BLaER1 treated with 17β-estradiol and CSF1 and Interleukin-3, amounts not matched to agents 10 nM and 100 nM (cell line): ENCODE results near the gene ST14.

ENCODE experiments used
- H3K27ac ChIP-seq, 11 experiments: shearing (Covaris generic); formaldehyde crosslinking; 2 replicates each; pipeline ENCODE4 v1.8.1; 2022
- H3K27me3 ChIP-seq, 11 experiments: shearing (Covaris generic); formaldehyde crosslinking; 2 replicates each; pipeline ENCODE4 v1.8.1; 2022
- H3K36me3 ChIP-seq, 11 experiments: shearing (Covaris generic); formaldehyde crosslinking; 2 replicates each; pipeline ENCODE4 v1.8.1; 2022
- H3K4me1 ChIP-seq, 10 experiments: shearing (Covaris generic); formaldehyde crosslinking; 2 replicates each; pipeline ENCODE4 v1.8.1; 2022
- H3K4me2 ChIP-seq, 11 experiments: shearing (Covaris generic); formaldehyde crosslinking; 2 replicates each; pipeline ENCODE4 v1.8.1; 2022
- H3K4me3 ChIP-seq, 10 experiments: shearing (Covaris generic); formaldehyde crosslinking; 2 replicates each; pipeline ENCODE4 v1.8.1; 2022
- H3K9ac ChIP-seq, 11 experiments: shearing (Covaris generic); formaldehyde crosslinking; 2 replicates each; pipeline ENCODE4 v1.8.1; 2022
- H3K9me3 ChIP-seq, 11 experiments: shearing (Covaris generic); formaldehyde crosslinking; replicated peaks in 1 of 11; 2 replicates each; pipeline ENCODE4 v1.8.1; 2022
- H4K20me1 ChIP-seq, 11 experiments: shearing (Covaris generic); formaldehyde crosslinking; 2 replicates each; pipeline ENCODE4 v1.8.1; 2022
- Cebpa-rat ChIP-seq, 11 experiments: shearing (Covaris generic); IDR thresholded peaks; 2 replicates each; pipeline ENCODE4 v1.8.1; 2022

ST14 gene

DNA sequence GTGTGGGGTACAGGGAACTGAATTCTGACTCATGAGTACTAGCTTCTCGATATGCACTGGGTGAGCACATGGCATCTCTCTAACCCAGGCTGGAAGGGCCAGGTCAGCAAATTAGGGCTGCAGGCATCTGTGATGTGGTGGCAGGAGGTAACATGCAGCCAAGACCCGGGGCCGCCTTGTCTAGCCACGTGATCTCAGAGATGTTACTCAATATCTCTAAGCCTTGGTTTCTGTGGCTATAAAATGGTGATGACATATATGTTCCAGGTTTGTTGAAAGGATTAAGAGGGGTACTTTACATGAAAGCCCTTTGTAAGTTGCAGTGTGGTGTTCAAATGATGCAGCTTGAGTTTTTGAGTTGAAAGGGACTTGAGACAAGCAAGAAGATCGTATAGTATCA is 3.2 kb downstream of the ST14 start:
- no peak overlapping the region for H3K4me3 ChIP-seq
- H4K20me1 ChIP-seq = no peaks in the 10 kb centered on the region; a peak in 2 of 22 replicates
- peak overlapping the region in 9 of 11 experiments; percentile 77 to 91 (median 85); a peak in 17 of 22 replicates for H3K27ac ChIP-seq
- no peaks in the 10 kb centered on the region for H3K36me3 ChIP-seq
- peaks cover 0 to 12% (median 0%) of the 10 kb centered on the region in 11 experiments; a peak in 8 of 22 replicates for H3K9me3 ChIP-seq
- H3K9ac ChIP-seq = peak overlapping the region in 7 of 11 experiments; percentile 28 to 76 (median 63); a peak in 7 of 22 replicates
- TF ChIP-seq Cebpa-rat (IDR thresholded peaks at IDR 0.05) = no peak; a peak in 1 of 22 replicates
- peaks cover 39 to 86% (median 81%) of the 10 kb centered on the region in 10 experiments for H3K4me1 ChIP-seq
- H3K4me2 ChIP-seq = peak overlapping the region; percentile 55 to 93 (median 87); a peak in 20 of 22 replicates
- H3K27me3 ChIP-seq = peaks cover 42 to 50% (median 47%) of the 10 kb centered on the region in 11 experiments

DNA sequence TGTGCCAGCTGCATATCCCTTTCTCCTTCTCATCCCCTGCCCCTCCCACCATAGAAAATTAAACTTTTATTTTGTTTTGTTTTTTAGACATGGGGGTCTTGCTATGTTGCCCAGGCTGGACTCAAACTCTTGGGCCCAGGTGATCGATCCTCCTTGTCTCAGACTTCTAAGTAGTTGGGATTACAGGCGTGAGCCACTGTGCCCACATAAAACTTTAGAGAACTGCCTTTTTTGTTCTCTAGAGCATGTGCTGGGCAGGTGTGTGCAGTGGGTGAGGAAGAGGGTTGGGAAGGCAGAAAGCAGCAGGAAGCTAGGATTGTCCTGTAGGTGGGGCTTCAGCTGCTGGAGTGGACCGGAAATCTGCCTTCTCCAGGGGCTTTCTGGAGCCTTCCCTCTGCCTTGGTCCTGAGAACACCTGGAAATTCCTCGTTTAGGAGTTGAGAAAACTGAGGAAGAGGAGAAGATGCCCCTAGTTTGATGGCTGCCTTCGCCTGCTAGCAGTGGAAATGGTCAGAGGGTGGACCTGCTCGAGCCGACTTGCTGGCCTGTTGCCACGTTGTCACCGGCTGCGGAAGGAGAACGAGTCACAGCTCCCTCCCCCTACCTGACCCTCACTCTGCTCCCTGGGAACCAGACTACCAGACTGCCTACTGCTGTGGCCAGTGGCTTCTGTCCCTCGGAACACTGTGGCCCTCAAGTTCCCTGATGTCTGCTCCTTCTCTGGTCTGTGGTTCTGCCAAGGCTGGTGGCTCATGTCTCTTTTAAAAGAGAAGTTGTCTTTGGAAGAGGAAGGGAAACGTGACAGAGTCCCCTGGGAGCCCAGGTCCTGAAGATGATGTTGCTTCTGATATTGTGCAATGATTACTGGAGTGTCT is 4.0 kb downstream of the ST14 start:
- H4K20me1 ChIP-seq = no peaks in the 10 kb centered on the region; a peak in 2 of 22 replicates
- peak overlapping the region in 4 of 10 experiments; percentile 7 to 31 (median 12); a peak in 3 of 20 replicates for H3K4me3 ChIP-seq
- no peaks in the 10 kb centered on the region for H3K36me3 ChIP-seq
- H3K4me1 ChIP-seq = peaks cover 41 to 94% (median 89%) of the 10 kb centered on the region in 10 experiments
- peak overlapping the region; percentile 55 to 93 (median 87) for H3K4me2 ChIP-seq
- peak overlapping the region in 9 of 11 experiments; percentile 45 to 76 (median 70); a peak in 16 of 22 replicates for H3K9ac ChIP-seq
- H3K9me3 ChIP-seq = peaks cover 0 to 12% (median 0%) of the 10 kb centered on the region in 11 experiments; a peak in 8 of 22 replicates
- peaks cover 34 to 41% (median 39%) of the 10 kb centered on the region in 11 experiments for H3K27me3 ChIP-seq
- peak overlapping the region in 10 of 11 experiments; percentile 39 to 91 (median 83); a peak in 20 of 22 replicates for H3K27ac ChIP-seq
- TF ChIP-seq Cebpa-rat (IDR thresholded peaks at IDR 0.05) = peak in 10 of 11 experiments; percentile 80 to 99 (median 96)

DNA sequence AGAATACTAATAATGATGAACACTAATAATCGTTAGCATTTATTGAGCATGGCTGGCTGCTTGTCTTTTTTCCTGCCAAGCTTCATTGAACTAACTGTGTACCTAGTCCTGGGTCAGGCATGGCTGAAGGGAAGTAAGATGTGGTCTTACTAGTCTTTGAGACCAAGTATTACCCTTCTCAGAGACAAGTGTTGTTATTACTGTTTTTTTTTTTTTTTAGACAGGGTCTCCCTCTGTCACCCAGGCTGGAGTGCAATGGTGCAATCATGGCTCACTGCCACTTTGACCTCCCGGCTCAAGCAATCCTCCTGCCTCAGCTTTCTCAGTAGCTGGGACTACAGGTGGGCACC is 4.6 kb downstream of the ST14 start:
- H3K4me1 ChIP-seq = peaks cover 43 to 95% (median 91%) of the 10 kb centered on the region in 10 experiments
- H3K27me3 ChIP-seq = peaks cover 28 to 35% (median 33%) of the 10 kb centered on the region in 11 experiments
- peak overlapping the region; percentile 55 to 93 (median 87) for H3K4me2 ChIP-seq
- H3K9ac ChIP-seq = peak overlapping the region in 9 of 11 experiments; percentile 31 to 76 (median 59); a peak in 14 of 22 replicates
- no peaks in the 10 kb centered on the region; a peak in 2 of 22 replicates for H4K20me1 ChIP-seq
- peaks cover 0 to 10% (median 0%) of the 10 kb centered on the region in 11 experiments; a peak in 8 of 22 replicates for H3K9me3 ChIP-seq
- peak overlapping the region in 10 of 11 experiments; percentile 23 to 91 (median 83); a peak in 19 of 22 replicates for H3K27ac ChIP-seq
- no peaks in the 10 kb centered on the region for H3K36me3 ChIP-seq
- peak in 3 of 11 experiments; percentile 35 to 95 (median 58); a peak in 5 of 22 replicates for TF ChIP-seq Cebpa-rat (IDR thresholded peaks at IDR 0.05)
- H3K4me3 ChIP-seq = peak overlapping the region in 2 of 10 experiments; percentile 17 to 24; a peak in 2 of 20 replicates

DNA sequence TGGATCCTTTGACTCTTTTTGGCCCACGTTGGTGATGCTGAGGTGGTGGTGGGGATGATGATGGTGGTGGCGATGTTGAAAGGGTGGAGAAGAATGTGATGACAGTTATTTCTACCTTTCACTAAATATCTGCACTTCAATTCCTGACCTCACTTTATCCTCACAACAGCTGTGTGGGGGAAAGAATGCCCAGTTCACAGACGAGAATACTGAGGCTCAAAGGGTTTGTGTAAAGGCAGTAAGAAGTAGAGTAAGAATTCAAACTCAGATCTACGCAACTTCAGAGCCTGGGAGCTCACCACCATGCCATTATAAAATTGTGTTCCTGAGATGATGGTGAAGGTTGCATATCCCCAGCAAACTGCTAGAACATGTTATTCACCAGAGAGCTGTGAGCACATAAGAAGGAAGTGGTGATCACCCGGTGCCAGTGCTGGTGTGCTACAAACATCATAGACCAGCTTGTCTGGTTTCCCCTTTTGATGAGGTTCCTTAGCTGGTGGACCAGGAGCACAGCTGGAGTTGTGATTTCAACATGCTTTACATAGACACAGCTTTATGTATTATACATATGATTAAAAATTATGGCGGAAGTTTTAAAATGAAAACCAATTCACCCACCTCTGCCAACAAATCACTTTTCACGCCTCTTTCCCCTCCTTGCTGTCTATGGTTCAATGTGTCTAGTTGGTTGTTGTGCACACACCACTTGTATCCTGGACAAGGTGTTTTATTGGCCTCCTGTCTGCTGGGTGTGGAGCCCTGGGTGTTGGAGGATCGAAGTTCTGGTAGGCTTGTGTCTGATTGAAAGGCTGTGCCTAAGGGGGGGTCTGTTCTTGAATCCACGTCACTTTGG is 6.2 kb downstream of the ST14 start:
- peak overlapping the region; percentile 51 to 93 (median 86) for H3K4me2 ChIP-seq
- peak overlapping the region in 9 of 11 experiments; percentile 56 to 76 (median 69); a peak in 17 of 22 replicates for H3K9ac ChIP-seq
- no peaks in the 10 kb centered on the region; a peak in 2 of 22 replicates for H4K20me1 ChIP-seq
- TF ChIP-seq Cebpa-rat (IDR thresholded peaks at IDR 0.05) = peak in 4 of 11 experiments; percentile 13 to 65 (median 47); a peak in 4 of 22 replicates
- H3K4me3 ChIP-seq = no peak overlapping the region
- H3K9me3 ChIP-seq = no peaks in the 10 kb centered on the region
- peaks cover 56 to 95% (median 90%) of the 10 kb centered on the region in 10 experiments for H3K4me1 ChIP-seq
- H3K27ac ChIP-seq = peak overlapping the region in 10 of 11 experiments; percentile 41 to 91 (median 83); a peak in 20 of 22 replicates
- H3K27me3 ChIP-seq = peaks cover 12 to 19% (median 16%) of the 10 kb centered on the region in 11 experiments
- no peaks in the 10 kb centered on the region for H3K36me3 ChIP-seq

DNA sequence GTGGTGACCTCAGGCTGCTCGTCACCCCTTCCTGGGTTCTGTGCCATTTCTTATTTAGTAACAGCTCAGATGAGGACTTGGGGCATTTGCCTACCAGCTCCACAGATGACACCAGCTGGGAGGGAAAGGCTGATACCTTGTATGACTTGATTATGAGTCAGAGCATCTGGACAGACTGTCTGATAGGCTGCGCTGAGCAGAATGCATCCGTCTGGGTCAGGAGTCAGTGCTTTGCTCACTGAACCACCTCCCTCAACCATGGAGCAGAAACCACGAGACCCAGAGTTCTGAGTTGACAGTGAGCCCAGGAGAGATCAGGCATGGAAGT is 6.8 kb downstream of the ST14 start:
- Histone ChIP-seq H3K27me3 (peaks cover 7 to 13% (median 10%) of the 10 kb centered on the region in 11 experiments), H3K9ac (peak overlapping the region in 9 of 11 experiments; percentile 56 to 76 (median 69); a peak in 17 of 22 replicates), H3K36me3 (no peaks in the 10 kb centered on the region), H3K4me2 (peak overlapping the region; percentile 51 to 93 (median 86)), H4K20me1 (no peaks in the 10 kb centered on the region; a peak in 1 of 22 replicates), H3K4me1 (peaks cover 58 to 95% (median 88%) of the 10 kb centered on the region in 10 experiments), H3K4me3 (no peak overlapping the region), H3K9me3 (no peaks in the 10 kb centered on the region), H3K27ac (peak overlapping the region in 10 of 11 experiments; percentile 41 to 91 (median 83); a peak in 20 of 22 replicates)
- no peak for TF ChIP-seq Cebpa-rat (IDR thresholded peaks at IDR 0.05)

DNA sequence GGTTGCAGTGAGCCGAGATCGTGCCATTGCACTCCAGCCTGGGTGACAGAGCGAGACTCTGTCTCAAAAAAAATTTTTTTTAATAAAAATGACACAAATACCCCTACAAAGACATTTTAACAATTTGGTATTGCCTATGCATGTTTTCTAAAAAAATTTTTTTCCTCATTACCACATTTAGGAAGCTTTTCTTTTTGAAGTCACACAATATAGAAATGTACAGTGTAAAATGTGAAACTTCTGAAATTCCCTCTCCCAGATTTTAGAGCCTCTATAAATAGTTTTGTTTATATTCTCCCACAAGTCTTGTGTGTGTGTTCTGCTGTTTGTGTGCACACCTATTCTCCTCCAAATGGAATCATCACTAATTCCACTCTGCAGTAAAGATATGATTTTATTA is 7.6 kb downstream of the ST14 start:
- Histone ChIP-seq H4K20me1 (no peaks in the 10 kb centered on the region; a peak in 1 of 22 replicates), H3K9ac (peak overlapping the region in 4 of 11 experiments; percentile 39 to 76 (median 72); a peak in 5 of 22 replicates), H3K27ac (peak overlapping the region in 9 of 11 experiments; percentile 77 to 91 (median 85); a peak in 17 of 22 replicates), H3K4me3 (no peak overlapping the region), H3K4me1 (peaks cover 66 to 95% (median 88%) of the 10 kb centered on the region in 10 experiments), H3K4me2 (peak overlapping the region in 10 of 11 experiments; percentile 36 to 93 (median 86); a peak in 18 of 22 replicates), H3K27me3 (peaks cover 0 to 6% (median 3%) of the 10 kb centered on the region in 11 experiments; a peak in 15 of 22 replicates), H3K9me3 (no peaks in the 10 kb centered on the region), H3K36me3 (no peaks in the 10 kb centered on the region)
- no peak for TF ChIP-seq Cebpa-rat (IDR thresholded peaks at IDR 0.05)

DNA sequence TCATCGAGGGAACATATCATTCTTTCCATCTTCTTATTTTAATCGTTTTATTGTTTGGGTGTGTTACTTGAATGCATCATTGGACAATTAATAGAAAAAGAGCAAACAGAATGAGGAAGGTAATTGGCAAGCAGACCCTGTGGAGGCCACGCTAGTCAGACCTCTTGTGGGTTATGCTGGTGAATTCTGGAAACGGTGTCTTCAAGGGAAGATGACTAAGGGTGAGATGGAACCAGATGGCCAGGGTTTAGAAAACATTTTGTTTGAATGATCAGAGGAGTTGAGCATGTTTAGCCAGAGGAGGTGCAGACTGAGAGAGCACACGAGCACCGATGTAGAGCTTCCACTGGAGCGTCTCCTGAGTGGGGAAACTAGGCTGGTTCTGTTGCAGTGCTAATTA is 8.5 kb downstream of the ST14 start:
- Histone ChIP-seq H3K4me2 (peak overlapping the region in 9 of 11 experiments; percentile 17 to 93 (median 47); a peak in 16 of 22 replicates), H3K27ac (peak overlapping the region in 4 of 11 experiments; percentile 3 to 87 (median 38); a peak in 3 of 22 replicates), H3K27me3 (no peaks in the 10 kb centered on the region), H3K9ac (no peak overlapping the region), H3K4me1 (peaks cover 67 to 87% (median 80%) of the 10 kb centered on the region in 10 experiments), H4K20me1 (no peaks in the 10 kb centered on the region; a peak in 1 of 22 replicates), H3K9me3 (no peaks in the 10 kb centered on the region), H3K4me3 (no peak overlapping the region), H3K36me3 (no peaks in the 10 kb centered on the region)
- TF ChIP-seq Cebpa-rat (IDR thresholded peaks at IDR 0.05) = no peak

DNA sequence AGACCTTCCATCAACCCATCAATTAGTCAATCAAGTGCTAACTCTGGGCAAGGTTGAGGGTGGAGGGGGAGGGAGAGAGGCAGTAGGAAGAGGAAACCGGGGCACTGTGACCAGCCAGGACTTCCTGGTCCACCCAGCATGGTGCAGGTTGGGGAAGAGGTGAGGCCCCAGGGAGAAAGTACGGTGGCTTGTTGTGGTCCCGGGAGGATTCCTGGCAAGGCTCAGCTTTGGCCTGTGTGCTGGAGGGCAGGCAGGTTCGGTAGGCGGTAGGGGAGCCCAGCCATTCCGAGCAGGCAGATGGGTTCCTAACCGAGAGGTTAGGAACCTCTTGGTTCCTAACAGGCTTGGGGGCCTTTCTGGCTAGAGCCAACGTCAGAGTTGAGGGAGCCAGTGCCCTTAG is 10.8 kb downstream of the ST14 start:
- no peak for TF ChIP-seq Cebpa-rat (IDR thresholded peaks at IDR 0.05)
- no peaks in the 10 kb centered on the region for H3K36me3 ChIP-seq
- H3K4me3 ChIP-seq = no peak overlapping the region
- H4K20me1 ChIP-seq = no peaks in the 10 kb centered on the region; a peak in 1 of 22 replicates
- peaks cover 49 to 64% (median 57%) of the 10 kb centered on the region in 10 experiments for H3K4me1 ChIP-seq
- H3K4me2 ChIP-seq = peak overlapping the region; percentile 41 to 67 (median 55)
- no peaks in the 10 kb centered on the region for H3K27me3 ChIP-seq
- H3K27ac ChIP-seq = peak overlapping the region in 5 of 11 experiments; percentile 2 to 24 (median 5); a peak in 5 of 22 replicates
- no peak overlapping the region for H3K9ac ChIP-seq
- peaks cover 0 to 10% (median 9%) of the 10 kb centered on the region in 11 experiments; a peak in 13 of 22 replicates for H3K9me3 ChIP-seq
